ENCODE data around the gene IFI27L2. TPM values are rescaled to one million over a fixed set of nuclear protein-coding genes. Genes with fewer than 3 reads are reported as not detected.

IFI27L2 gene
- total and polyA plus RNA-seq, 2 of the 8 experiments (the other 6 are each of a cell fraction or from before 2014, with no cell fraction given) = 14.0 to 69.6 TPM

DNA sequence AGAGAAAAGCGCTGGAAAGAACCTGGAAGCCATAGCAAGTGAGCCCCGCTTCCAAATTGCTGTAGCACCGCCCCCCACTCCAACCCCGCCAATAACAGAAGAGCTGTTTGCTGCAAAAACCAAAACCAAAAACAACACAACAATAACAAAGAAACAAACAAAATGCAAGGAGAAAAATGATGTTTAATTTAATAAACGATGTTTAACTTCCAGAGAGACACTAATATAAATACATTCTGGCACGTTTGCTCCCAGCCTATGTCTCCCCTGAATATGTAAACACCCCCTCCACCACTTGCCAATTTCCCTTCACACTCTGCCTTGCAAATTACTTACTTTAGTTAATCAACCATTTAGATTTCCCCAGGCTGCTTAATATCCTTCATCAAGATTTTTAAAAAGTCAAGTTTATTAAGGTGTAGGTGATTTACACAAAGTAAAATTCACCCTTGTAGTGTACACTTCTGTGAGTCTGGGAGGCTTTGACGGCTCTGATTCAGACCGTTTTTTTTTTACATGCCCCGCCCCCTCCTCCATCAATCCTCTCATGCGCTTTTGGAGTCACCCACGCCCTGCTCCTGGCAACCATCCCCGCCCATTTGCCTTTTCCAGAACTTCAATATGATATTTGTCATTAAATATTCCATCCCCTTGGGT, 482 bp upstream of the IFI27L2 start (continued):
- TF ChIP-seq PHF8 (conservative IDR thresholded peaks at IDR 0.05; ENCODE audit: low read depth, low read length) (no peak), SRF (IDR thresholded peaks at IDR 0.05; ENCODE audit: low read depth, low read length) (no peak)
